Thymus (tissue), 11 donors: Measurements from ENCODE around the gene INO80C. TPM values are rescaled to one million over a fixed set of nuclear protein-coding genes. Genes with fewer than 3 reads are reported as not detected.

Experiments used
- DNase-seq, 9 donors: peaks; one replicate each; pipeline ENCODE4 v3.0.0-alpha.2; 2013; ENCODE audit warnings: low spot score in 9 of 9, low read depth in 6 of 9, missing footprints in 1 of 9
- H3K27ac ChIP-seq, 2 donors: one replicate each; pipeline ENCODE4 v1.5.1; 2013; ENCODE audit warnings: control low read depth in 1 of 2, low read depth in 1 of 2, low read length in 1 of 2, mild to moderate bottlenecking in 1 of 2, moderate library complexity in 1 of 2
- H3K27me3 ChIP-seq, 2 donors: one replicate each; pipeline ENCODE4 v1.5.1; 2013; ENCODE audit warnings: low read length in 1 of 2; ENCODE audit not compliant: control insufficient read depth in 2 of 2, insufficient read depth in 1 of 2
- H3K36me3 ChIP-seq, 2 donors: one replicate each; pipeline ENCODE4 v1.5.1; 2013; ENCODE audit warnings: low read length in 1 of 2, mild to moderate bottlenecking in 1 of 2, moderate library complexity in 1 of 2; ENCODE audit not compliant: control insufficient read depth in 2 of 2, insufficient read depth in 2 of 2
- H3K4me1 ChIP-seq, 2 donors: one replicate each; pipeline ENCODE4 v1.5.1; 2013; ENCODE audit warnings: low read length in 2 of 2; ENCODE audit not compliant: control insufficient read depth in 2 of 2, insufficient read depth in 2 of 2
- H3K4me3 ChIP-seq, 2 donors: one replicate each; pipeline ENCODE4 v1.5.1; 2013; ENCODE audit warnings: low read length in 2 of 2, control low read depth in 1 of 2, mild to moderate bottlenecking in 1 of 2
- H3K9me3 ChIP-seq, 2 donors: one replicate each; pipeline ENCODE4 v1.5.1; 2013; ENCODE audit warnings: low read length in 1 of 2, mild to moderate bottlenecking in 1 of 2; ENCODE audit not compliant: control insufficient read depth in 2 of 2, insufficient read depth in 1 of 2
- WGBS: extraction: QIAGEN DNeasy Blood & Tissue Kit; methylation state at CpG from one replicate; pipeline ENCODE4 v1.1.7; 2013; 5-methylcytosine and 5-hydroxymethylcytosine counted together
- polyA plus RNA-seq: library from polyadenylated mRNA; stranded (reverse); fragments of 200-250 nt; gene quantifications from one replicate; pipeline ENCODE4 v1.2.3, GENCODE V29; 2013
- total RNA-seq: library from RNA; stranded (reverse); fragments of 120-200 nt; gene quantifications from one replicate; pipeline ENCODE4 v1.2.4, GENCODE V29; 2013
- donor health status: healthy.

The INO80C gene
- total and polyA plus RNA-seq, 2 donors: 7.1 to 32.6 TPM

DNA sequence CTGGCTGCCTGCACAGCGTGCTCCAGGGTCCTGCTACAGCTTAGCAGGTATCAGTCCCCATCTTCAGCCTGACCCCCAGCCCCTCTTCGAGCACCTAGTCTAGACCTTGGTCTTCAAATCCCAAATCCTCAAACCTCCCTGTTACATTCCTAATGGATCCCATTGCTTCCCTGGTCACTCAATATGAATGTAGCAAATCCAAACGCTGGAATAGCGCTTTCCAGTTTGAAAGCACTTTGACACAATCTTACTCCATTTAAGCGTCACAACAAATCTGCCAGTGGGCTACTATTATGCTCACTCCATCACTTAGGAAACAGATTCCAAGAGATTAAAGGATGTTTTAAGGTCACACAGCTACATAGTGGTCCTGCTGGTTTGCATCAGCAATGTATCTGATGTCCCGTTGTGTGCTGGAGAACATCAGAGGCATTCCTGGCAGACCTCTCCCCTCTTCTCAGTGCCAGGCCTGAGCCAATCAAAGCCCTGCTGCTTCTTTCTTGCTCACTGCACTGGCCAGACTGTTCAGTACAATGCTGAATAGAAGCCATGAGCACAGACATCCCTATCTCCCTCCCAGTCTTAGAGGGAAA is 11.1 kb upstream of the INO80C start:
- no peak overlapping the region for H3K4me3 ChIP-seq
- H3K9me3 ChIP-seq: no peaks in the 10 kb centered on the region
- H3K27ac ChIP-seq: no peak overlapping the region
- no peak for DNase-seq
- no peaks in the 10 kb centered on the region for H3K27me3 ChIP-seq
- H3K36me3 ChIP-seq: no peaks in the 10 kb centered on the region
- WGBS: 97% methylated on average over 6 of the region's 6 CpGs
- no peaks in the 10 kb centered on the region for H3K4me1 ChIP-seq

DNA sequence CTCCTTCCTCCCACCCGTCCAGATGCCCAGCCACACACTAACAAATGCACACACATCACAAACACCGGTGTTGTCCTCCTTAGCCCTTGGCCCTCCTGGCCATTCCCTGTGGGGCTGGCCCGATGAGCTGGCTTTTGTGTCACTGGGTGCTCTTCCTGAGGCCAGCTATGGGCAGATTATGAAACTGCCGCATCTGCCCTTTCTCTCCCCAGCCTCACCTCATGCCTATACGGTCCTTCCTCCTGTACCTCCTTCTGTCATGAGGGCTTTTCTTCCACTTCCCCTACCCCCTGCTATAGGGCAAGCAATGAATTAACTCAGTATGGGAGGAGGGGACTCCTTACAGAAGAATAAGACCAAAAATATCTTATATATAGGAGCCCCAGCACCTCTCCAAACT is 10.3 kb upstream of the INO80C start:
- DNase-seq: no peak
- no peaks in the 10 kb centered on the region for H3K36me3 ChIP-seq
- no peaks in the 10 kb centered on the region for H3K9me3 ChIP-seq
- H3K4me3 ChIP-seq: no peak overlapping the region
- H3K4me1 ChIP-seq: no peaks in the 10 kb centered on the region
- no peaks in the 10 kb centered on the region for H3K27me3 ChIP-seq
- H3K27ac ChIP-seq: no peak overlapping the region
- WGBS: 95% methylated on average over 5 of the region's 5 CpGs

DNA sequence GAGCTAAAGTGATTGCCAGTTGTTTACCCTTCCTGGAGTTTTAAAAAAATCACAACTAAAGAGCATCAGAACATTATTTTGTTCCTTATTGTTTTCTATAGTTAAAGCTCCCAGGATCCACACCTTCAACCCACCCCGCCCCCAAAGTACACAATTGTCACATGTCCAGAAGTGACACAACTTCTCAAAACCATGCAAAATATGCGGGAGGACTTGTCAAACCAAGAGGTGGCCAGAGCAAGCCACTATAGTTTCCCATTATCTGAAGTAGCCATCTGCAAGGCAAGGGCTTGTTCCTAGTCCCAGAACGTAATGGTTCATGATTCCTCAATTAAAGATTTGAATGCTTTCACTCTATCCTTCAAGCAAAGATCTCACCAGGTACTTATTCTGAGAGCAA is 9.9 kb upstream of the INO80C start:
- Histone ChIP-seq H3K9me3 (no peaks in the 10 kb centered on the region), H3K27me3 (no peaks in the 10 kb centered on the region), H3K27ac (no peak overlapping the region), H3K4me3 (no peak overlapping the region), H3K4me1 (no peaks in the 10 kb centered on the region), H3K36me3 (no peaks in the 10 kb centered on the region)
- no peak for DNase-seq
- WGBS: 96% methylated on average over 3 of the region's 3 CpGs

- Histone ChIP-seq H3K4me3 (no peak overlapping the region), H3K27ac (no peak overlapping the region), H3K27me3 (no peaks in the 10 kb centered on the region), H3K4me1 (no peaks in the 10 kb centered on the region), H3K9me3 (no peaks in the 10 kb centered on the region), H3K36me3 (no peaks in the 10 kb centered on the region)
- no peak for DNase-seq
- WGBS: 98% methylated on average over 3 of the region's 3 CpGs
Observed at GRCh38 chr18:35507192-35507591, 9.4 kb upstream of the INO80C start.

DNA sequence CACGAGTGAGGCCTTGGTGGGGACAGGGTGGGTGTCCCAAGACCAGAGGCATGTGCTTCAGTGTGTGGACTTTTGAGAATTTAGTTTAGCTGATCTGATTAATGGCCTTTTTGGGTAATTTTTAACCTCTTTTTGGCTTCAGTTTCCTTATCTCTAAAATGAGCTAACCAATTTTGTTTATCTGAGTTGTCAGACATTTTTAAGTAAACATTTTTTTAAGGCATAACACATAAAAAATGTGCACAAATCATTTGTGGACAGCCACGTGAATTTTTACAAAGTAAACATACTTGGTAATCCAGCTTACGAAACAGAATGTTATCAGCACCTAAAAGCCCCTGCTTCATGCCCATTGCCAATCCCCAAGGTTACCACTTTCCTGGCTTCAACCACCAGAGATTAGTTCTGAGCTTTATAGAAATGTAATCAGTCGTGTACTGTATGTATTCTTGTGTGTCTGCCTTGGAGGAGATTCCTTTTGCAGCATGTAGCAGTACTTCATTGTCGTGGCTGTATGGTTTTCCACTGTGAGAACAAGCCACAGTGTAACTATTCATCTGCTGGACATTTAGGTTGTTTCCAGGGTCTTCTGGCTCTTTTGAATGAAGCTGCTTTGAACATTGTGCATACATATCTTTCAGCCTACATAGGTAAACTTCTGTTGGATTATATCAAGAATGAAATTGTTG is 8.4 kb upstream of the INO80C start:
- Histone ChIP-seq H3K27ac (no peak overlapping the region), H3K27me3 (no peaks in the 10 kb centered on the region), H3K9me3 (no peaks in the 10 kb centered on the region), H3K4me3 (no peak overlapping the region), H3K4me1 (no peaks in the 10 kb centered on the region), H3K36me3 (no peaks in the 10 kb centered on the region)
- no peak for DNase-seq
- 90% methylated on average over 5 of the region's 5 CpGs for WGBS

DNA sequence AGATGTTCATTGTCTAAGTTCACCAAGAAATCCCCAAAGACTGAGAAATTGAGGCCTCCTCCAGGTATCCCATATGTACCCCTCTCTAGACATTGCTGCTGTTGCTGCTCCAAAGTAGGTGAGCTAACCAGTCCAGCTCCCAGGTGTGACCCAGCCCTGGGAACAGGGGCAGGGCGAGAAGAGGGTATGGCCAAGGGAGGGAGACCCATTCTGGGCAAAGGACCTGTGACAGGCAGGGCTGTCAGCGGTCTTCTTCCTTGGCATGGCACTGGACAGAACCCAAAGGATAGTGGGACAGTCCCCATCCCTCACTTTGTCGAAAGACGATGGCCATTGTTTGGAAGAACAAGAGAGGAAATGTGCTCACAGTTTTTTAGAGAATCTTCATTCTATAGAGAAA is 7.2 kb upstream of the INO80C start:
- no peaks in the 10 kb centered on the region for H3K27me3 ChIP-seq
- no peaks in the 10 kb centered on the region for H3K9me3 ChIP-seq
- DNase-seq: no peak
- 98% methylated on average over 4 of the region's 4 CpGs for WGBS
- no peak overlapping the region for H3K4me3 ChIP-seq
- H3K27ac ChIP-seq: no peak overlapping the region
- H3K4me1 ChIP-seq: no peaks in the 10 kb centered on the region
- H3K36me3 ChIP-seq: no peaks in the 10 kb centered on the region

- DNase-seq: no peak
- WGBS: 91% methylated on average over 3 of the region's 3 CpGs
- Histone ChIP-seq H3K4me1 (peaks cover under 1 to 7% of the 10 kb centered on the region in 2 donors), H3K36me3 (no peaks in the 10 kb centered on the region), H3K9me3 (peaks cover 0 to 4% of the 10 kb centered on the region in 2 donors), H3K4me3 (no peak overlapping the region), H3K27ac (no peak overlapping the region), H3K27me3 (no peaks in the 10 kb centered on the region)
Observed at GRCh38 chr18:35502052-35502451, 4.3 kb upstream of the INO80C start.

DNA sequence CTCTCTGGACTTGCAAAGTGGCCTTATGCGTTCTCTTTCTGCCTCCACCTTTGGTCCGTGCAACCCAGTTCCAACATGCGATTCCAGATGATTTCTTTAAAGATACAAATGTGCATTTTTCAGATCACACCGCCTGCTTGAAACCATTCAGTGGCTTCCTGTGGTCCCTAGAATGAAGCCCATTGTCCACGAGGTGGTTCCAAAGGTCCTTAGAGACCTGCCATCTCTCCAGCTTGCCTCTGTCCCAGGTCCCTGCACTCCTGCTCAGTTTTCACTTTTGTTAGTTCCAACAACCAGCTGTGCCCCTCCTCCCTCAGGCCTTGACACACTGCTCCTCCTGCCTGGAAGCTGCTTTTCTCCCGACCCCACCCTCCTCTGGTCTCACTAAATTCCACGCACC is 3.6 kb upstream of the INO80C start:
- H3K36me3 ChIP-seq: no peaks in the 10 kb centered on the region
- no peaks in the 10 kb centered on the region for H3K27me3 ChIP-seq
- no peak overlapping the region for H3K27ac ChIP-seq
- 95% methylated on average over 7 of the region's 7 CpGs for WGBS
- H3K4me3 ChIP-seq: no peak overlapping the region
- peaks cover 0 to 4% of the 10 kb centered on the region in 2 donors for H3K9me3 ChIP-seq
- H3K4me1 ChIP-seq: peaks cover 7 to 14% of the 10 kb centered on the region in 2 donors
- no peak for DNase-seq

DNA sequence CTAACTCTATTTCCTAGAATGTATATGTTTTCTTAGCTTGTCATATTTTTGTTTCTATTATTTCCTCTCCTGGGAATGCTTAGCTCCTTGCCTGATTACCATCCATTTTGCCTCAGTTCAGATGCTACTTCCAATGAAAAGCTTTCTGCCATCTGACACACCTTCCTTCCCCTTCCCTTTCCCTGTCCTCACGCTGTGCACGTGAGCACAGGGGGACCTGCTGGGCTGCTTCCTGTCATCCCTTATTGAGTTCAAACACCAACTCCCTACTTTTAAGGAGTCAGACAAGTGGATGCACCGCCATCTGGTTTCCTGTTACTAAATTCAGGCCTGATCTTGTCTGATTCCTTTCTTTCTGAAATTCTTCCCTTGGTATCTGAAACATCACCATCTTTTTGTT is 2.4 kb upstream of the INO80C start:
- H3K27me3 ChIP-seq: no peaks in the 10 kb centered on the region
- DNase-seq: no peak
- WGBS: 56% methylated on average over 3 of the region's 3 CpGs
- no peak overlapping the region for H3K4me3 ChIP-seq
- H3K9me3 ChIP-seq: peaks cover 0 to 4% of the 10 kb centered on the region in 2 donors
- H3K36me3 ChIP-seq: no peaks in the 10 kb centered on the region
- peaks cover 10 to 15% of the 10 kb centered on the region in 2 donors for H3K4me1 ChIP-seq
- H3K27ac ChIP-seq: no peak overlapping the region
